Measurements from ENCODE around the gene KRT26.

KRT26 gene

DNA sequence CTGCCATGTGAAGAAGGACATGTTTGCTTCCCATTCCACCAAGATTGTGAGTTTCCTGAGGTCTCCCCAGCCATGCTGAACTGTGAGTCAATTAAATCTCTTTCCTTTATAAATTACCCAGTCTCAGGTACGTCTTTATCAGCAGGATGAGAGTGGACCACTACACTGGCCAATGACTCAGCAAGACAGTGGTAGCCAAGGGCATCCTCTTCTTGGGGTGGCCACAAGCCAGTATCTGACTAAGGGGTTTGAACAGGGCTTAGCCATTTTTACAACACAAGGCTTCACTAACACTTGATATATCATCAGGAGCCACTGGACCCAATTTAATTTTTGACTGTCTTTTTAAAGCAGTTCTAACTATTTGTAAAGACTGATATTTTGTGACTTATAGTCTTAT lies 47.3 kb downstream of the KRT26 start:
- DNase-seq = no peak

DNA sequence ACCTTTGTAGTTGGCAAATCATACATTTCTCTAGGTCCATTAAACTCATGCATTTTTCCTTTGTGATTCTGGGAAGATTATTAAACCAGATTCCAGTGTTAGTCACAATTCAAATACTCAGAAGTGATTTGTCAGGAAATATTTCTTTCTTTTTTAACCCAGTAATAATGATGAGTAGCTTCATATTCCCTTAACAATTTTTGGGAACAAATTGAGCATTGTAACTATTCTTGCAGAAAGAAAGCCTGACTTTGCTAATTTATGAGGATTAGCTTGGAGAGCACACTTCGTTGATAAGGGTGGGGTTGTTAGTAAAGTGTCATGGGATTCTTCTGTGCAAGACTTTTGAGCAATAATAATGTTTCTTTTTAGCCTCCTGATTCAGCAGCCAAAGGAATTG lies 49.8 kb downstream of the KRT26 start:
- DNase-seq = no peak

DNA sequence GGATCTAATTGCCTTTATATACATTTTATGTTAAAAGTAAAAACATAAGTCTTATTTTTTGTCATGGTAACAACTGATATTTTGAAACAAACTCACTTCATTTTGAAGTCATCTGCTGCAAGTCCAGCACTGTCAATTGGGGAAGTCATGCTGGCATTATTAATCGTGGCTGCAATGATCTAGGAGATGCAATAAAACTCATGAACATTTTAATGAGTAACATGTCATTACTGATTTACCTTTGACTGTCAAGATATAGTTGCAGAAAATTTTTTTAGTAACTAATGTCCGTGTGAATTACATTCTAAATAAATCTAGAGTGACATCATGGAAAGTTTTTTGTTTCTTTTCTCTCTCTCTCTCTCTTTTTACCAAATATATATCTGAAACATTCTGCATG lies 51.1 kb downstream of the KRT26 start:
- DNase-seq = no peak

DNA sequence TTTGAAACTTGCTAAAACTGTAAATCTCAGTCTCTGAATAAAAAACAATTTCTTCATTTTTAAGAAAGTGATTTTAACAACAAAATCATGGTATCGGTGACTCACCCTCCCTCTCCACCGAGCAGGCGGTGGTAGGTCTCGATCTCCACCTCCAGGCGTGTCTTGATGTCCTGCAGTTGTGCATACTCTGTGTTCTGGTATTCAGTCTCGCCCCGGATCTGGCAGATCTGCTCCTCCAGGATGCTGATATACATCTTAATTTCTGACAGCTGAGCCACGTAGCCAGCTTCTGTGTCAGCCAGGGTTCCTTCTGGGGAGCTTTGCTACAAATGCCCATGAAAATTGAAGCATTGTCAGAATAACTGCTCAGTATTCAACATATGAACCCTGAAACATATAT lies 53.1 kb downstream of the KRT26 start:
- DNase-seq = no peak

DNA sequence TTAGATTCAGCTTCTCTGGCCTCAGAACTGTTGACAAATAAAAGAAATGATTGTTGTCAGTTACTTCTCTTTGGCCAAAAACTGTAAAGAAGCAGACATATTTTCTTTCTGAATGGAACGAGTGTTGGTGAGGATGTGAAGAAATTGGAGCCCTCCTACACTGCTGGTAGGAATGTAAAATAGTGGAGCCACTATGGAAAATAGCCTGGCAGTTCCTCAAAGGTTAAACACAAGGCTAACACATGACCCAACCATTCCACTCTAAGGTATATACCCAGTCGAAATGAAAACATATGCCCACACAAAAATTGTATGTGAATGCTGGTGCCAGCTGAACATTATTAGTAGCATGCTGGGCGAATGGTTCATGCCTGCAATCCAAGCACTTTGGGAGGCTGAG lies 54.2 kb downstream of the KRT26 start:
- DNase-seq = no peak
